OCI-LY1 (cell line): ENCODE measurements around the gene GPLD1.

Experiments used
- EZH2 ChIP-seq: fragments of 200-600 bp; sonication (generic), shearing (Covaris generic); IDR thresholded peaks from 2 replicates; pipeline ENCODE4 v1.8.0; 2017; ENCODE audit warnings: borderline replicate concordance, mixed run types, mild to moderate bottlenecking, antibody characterized with exemption, low read length, moderate library complexity, mixed read lengths
- TF ChIP-seq, protein P1 (sequence below): fragments of 200-600 bp; sonication (generic), shearing (Covaris generic); IDR thresholded peaks from 2 replicates; pipeline ENCODE4 v1.5.1; 2017; ENCODE audit warnings: mild to moderate bottlenecking, antibody characterized with exemption, low read length, moderate library complexity, mixed read lengths

DNA sequence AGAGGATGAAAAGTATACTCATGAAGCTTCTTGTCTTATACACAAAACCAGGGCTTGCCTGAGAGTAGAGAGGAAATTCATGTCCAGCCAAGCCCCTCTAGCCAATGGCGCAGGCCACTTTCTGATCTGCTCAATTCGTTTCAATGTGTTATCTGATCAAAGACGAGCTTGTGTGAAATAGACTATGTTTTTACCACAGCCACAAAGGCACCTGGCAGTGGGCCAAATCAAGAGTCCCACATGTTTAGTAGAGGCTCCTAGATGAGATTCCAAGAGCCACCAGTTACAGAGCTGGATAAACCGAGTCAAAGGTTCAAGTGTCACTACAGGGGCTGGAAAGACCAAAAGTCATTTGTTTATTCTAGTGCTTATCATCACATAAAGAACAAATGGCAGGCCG is 34.9 kb downstream of the GPLD1 start:
- TF ChIP-seq, protein P1, sequence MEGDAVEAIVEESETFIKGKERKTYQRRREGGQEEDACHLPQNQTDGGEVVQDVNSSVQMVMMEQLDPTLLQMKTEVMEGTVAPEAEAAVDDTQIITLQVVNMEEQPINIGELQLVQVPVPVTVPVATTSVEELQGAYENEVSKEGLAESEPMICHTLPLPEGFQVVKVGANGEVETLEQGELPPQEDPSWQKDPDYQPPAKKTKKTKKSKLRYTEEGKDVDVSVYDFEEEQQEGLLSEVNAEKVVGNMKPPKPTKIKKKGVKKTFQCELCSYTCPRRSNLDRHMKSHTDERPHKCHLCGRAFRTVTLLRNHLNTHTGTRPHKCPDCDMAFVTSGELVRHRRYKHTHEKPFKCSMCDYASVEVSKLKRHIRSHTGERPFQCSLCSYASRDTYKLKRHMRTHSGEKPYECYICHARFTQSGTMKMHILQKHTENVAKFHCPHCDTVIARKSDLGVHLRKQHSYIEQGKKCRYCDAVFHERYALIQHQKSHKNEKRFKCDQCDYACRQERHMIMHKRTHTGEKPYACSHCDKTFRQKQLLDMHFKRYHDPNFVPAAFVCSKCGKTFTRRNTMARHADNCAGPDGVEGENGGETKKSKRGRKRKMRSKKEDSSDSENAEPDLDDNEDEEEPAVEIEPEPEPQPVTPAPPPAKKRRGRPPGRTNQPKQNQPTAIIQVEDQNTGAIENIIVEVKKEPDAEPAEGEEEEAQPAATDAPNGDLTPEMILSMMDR, result no peak
- no peak for TF ChIP-seq EZH2
